HFFc6 (cell line): ENCODE results near the gene CEPT1. TPM values are rescaled to one million over a fixed set of nuclear protein-coding genes. Genes with fewer than 3 reads are reported as not detected.

ENCODE experiments used
- DNase-seq: peaks from one replicate; pipeline ENCODE4 v3.0.0-alpha.2; 2018
- H3K27ac Mint-ChIP-seq: 2 replicates; pipeline ENCODE4 v1.8.0; 2020; ENCODE audit warnings: mild to moderate bottlenecking, mixed read lengths
- H3K27me3 Mint-ChIP-seq: 2 replicates; pipeline ENCODE4 v1.8.0; 2021; ENCODE audit warnings: mild to moderate bottlenecking, moderate library complexity, mixed read lengths; ENCODE audit not compliant: insufficient read depth
- H3K36me3 Mint-ChIP-seq: 2 replicates; pipeline ENCODE4 v1.8.0; 2021; ENCODE audit warnings: low read depth, mixed read lengths
- H3K4me1 Mint-ChIP-seq: 2 replicates; pipeline ENCODE4 v1.8.0; 2020; ENCODE audit warnings: low read depth, mixed read lengths
- H3K4me3 Mint-ChIP-seq: 2 replicates; pipeline ENCODE4 v1.8.0; 2020; ENCODE audit warnings: mild to moderate bottlenecking, moderate library complexity, mixed read lengths
- H3K9me3 Mint-ChIP-seq: 2 replicates; pipeline ENCODE4 v1.8.0; 2020; ENCODE audit warnings: mild to moderate bottlenecking, mixed read lengths
- CTCF ChIP-seq: fragments of 200-600 bp; sonication (generic); IDR thresholded peaks from 2 replicates; pipeline ENCODE4 v1.5.0; 2021; ENCODE audit warnings: antibody characterized with exemption, mild to moderate bottlenecking
- total RNA-seq, 6 experiments: library from RNA; stranded (reverse); fragmentation: NEBNext Ultra II Directional; extraction: Animal tissue kit (Norgen Biotek cat#: 25700); gene quantifications; 2 replicates in 1 of 6; 3 replicates in 5 of 6; pipeline ENCODE4 v1.2.3, GENCODE V29; 2021

CEPT1 gene
- total RNA-seq, 6 experiments from 2014 or later: 26.5 to 38.9 (median 33.5) TPM

DNA sequence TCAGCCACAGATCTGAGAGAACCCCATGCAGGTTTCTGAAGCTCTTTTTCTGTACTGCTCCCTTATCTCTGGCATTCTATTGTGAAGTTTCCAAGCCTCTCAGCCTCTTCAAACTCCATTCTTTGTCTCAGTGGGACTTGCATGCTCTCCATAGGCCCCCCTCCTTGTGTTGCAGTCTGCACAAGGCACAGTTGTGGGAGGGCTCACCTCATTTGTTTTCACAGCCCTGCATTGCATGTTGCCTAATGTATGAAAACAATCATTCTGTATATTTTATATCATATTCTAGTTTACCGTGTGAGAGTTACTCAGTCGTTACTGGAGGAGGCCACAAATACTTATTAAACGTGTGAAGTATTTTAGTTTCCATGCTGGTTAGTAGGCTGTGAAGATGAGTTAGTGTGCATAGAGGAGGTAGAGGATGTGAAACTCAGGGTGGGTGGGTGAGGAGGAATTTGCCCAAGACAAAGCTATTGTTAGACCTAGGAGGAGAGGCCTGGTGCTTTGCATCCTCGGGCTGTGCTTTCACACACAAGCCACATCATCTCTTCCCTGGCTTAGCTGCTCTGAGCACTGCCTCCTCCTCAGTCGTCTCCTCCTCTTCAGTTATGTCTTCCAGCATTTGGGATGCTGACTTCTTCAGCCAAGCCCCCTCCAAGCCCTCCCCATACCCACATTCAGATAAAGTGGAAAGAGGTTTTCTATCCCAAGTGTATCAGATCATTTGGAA lies 79.7 kb downstream of the CEPT1 start:
- Mint-ChIP-seq H3K27ac (no peak overlapping the region), H3K4me3 (no peak overlapping the region), H3K9me3 (no peaks in the 10 kb centered on the region), H3K4me1 (peaks cover 28% of the 10 kb centered on the region), H3K27me3 (peaks cover 4% of the 10 kb centered on the region), H3K36me3 (no peaks in the 10 kb centered on the region)
- no peak for DNase-seq
- no peak for TF ChIP-seq CTCF

DNA sequence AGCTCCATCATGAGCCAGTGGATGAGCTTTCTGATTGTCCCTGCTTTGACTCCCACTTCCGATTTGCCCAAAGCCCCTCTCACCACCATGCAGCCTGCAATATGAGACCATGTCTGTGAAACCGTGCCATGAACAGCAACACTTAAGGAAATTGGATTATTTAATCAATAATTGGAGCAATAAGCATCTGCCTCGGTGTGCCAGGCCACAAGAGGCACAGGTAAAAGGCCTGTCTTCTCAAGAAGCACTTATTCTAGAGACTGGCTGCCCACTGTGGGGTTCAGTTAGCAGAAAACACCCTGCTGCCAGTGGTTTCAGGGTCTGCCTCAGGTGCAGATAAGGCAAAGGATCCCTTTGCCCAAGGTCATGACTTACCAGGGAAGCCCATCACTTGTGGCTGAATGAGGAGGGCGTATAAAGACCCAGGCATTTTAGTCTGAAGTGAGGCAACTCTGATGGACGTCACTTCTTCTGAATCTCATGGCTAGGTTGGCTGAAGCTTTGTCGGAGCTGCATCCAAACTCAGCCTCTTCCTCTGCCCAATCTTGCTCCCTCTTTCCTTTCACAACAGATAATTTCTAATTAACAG lies 80.4 kb downstream of the CEPT1 start:
- no peaks in the 10 kb centered on the region for H3K9me3 Mint-ChIP-seq
- peaks cover 4% of the 10 kb centered on the region for H3K27me3 Mint-ChIP-seq
- no peak for TF ChIP-seq CTCF
- H3K27ac Mint-ChIP-seq: no peak overlapping the region
- H3K36me3 Mint-ChIP-seq: no peaks in the 10 kb centered on the region
- H3K4me3 Mint-ChIP-seq: no peak overlapping the region
- no peak for DNase-seq
- peaks cover 27% of the 10 kb centered on the region for H3K4me1 Mint-ChIP-seq

DNA sequence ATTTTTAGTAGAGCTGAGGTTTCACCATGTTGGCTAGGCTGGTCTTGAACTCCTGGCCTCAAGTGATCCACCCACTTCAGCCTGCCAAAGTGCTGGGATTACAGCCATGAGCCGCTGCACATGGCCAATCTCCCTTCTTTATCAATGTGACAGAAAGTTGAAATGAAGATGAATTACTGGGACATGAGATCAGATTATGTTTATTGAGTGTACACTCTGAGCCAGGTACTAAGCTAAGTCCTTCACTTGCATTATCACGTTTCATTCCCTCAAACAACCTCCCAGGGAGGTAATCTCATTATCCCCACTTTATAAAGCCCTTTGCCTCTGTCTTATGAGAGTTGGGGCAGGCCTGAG lies 81.2 kb downstream of the CEPT1 start:
- no peak for DNase-seq
- TF ChIP-seq CTCF: no peak
- Mint-ChIP-seq H3K27me3 (peaks cover 4% of the 10 kb centered on the region), H3K4me1 (peaks cover 35% of the 10 kb centered on the region), H3K27ac (no peak overlapping the region), H3K9me3 (no peaks in the 10 kb centered on the region), H3K4me3 (no peak overlapping the region), H3K36me3 (no peaks in the 10 kb centered on the region)

DNA sequence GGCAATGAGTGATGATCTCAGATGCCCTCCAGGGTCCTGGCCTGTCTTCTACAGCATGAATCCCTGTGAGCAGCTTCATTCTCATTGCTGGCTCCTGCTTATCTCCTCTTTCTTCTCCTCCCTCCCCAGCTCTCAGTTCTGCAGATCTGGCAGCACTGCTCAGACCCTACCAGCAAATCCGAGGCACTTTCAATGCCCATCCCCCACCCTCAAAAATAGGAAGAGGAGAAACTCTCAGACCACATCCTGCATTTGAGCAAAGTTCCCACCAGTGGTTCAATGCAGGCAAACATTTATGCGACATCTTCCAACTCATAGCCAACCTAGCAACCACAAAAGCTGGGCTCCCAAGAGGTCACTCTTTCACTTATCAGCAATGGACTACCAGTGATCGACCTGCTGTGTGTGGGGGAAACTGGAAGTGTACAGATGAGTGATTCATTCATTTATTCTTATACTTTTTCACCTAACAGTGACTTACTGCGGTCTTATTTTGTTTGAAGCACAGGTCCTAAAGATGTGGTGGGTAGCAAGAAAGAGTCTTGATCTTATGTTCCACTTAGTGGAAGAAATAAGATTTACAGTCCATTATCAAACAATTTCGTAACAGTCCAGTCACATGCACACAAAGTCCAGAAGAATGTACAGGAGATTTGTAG lies 81.7 kb downstream of the CEPT1 start:
- H3K4me1 Mint-ChIP-seq: peaks cover 35% of the 10 kb centered on the region
- no peak for TF ChIP-seq CTCF
- peaks cover 4% of the 10 kb centered on the region for H3K27me3 Mint-ChIP-seq
- no peak overlapping the region for H3K27ac Mint-ChIP-seq
- no peaks in the 10 kb centered on the region for H3K36me3 Mint-ChIP-seq
- DNase-seq: no peak
- H3K4me3 Mint-ChIP-seq: no peak overlapping the region
- no peaks in the 10 kb centered on the region for H3K9me3 Mint-ChIP-seq

- TF ChIP-seq CTCF: peak; percentile 98
- H3K27me3 Mint-ChIP-seq: peaks cover 4% of the 10 kb centered on the region
- DNase-seq: peak; percentile 53
- no peaks in the 10 kb centered on the region for H3K36me3 Mint-ChIP-seq
- peak overlapping the region; percentile 53 for H3K4me3 Mint-ChIP-seq
- H3K4me1 Mint-ChIP-seq: peaks cover 42% of the 10 kb centered on the region
- H3K27ac Mint-ChIP-seq: 0 out of 2 replicates have a peak overlapping the region, but pooled peaks have one; percentile 5
- no peaks in the 10 kb centered on the region for H3K9me3 Mint-ChIP-seq
Observed at GRCh38 chr1:111222308-111223125, 82.5 kb downstream of the CEPT1 start.
